ENCODE results near the gene RNF34.

Gene RNF34

DNA sequence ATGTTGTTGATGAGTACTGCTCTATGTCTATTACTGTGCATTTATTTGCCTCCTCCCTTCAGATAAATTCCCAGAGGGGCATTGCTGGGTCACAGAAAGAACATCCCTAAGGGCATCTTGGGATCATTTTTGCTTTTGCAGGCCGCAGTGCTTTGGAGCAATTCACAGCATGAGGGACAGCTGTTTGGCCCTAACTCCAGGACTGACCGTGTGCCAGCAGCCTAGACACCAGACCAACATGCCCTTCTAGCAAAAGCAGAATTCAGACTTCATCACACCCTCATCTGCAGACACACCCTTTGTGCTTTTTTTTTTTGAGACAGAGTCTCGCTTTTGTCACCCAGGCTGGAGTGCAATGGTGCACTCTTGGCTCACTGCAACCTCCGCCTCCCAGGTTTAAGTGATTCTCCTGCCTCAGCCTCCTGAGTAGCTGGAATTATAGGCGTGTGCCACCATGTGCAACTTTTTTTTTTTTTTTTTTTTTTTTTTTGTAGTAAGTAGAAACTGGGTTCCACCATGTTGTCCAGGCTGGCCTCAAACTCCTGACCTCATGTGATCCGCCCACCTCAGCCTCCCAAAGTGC, 31.0 kb downstream of the RNF34 start:
- TF ChIP-seq, protein P1, sequence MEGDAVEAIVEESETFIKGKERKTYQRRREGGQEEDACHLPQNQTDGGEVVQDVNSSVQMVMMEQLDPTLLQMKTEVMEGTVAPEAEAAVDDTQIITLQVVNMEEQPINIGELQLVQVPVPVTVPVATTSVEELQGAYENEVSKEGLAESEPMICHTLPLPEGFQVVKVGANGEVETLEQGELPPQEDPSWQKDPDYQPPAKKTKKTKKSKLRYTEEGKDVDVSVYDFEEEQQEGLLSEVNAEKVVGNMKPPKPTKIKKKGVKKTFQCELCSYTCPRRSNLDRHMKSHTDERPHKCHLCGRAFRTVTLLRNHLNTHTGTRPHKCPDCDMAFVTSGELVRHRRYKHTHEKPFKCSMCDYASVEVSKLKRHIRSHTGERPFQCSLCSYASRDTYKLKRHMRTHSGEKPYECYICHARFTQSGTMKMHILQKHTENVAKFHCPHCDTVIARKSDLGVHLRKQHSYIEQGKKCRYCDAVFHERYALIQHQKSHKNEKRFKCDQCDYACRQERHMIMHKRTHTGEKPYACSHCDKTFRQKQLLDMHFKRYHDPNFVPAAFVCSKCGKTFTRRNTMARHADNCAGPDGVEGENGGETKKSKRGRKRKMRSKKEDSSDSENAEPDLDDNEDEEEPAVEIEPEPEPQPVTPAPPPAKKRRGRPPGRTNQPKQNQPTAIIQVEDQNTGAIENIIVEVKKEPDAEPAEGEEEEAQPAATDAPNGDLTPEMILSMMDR (IDR thresholded peaks at IDR 0.05; ENCODE audit: control insufficient read depth, insufficient read depth, low read depth, low read length, missing control alignments), result no peak
- DNase-seq (ENCODE audit: low read depth), result no peak
- no peak overlapping the region for H3K4me3 ChIP-seq (ENCODE audit: control insufficient read depth, low read depth, low read length)

DNA sequence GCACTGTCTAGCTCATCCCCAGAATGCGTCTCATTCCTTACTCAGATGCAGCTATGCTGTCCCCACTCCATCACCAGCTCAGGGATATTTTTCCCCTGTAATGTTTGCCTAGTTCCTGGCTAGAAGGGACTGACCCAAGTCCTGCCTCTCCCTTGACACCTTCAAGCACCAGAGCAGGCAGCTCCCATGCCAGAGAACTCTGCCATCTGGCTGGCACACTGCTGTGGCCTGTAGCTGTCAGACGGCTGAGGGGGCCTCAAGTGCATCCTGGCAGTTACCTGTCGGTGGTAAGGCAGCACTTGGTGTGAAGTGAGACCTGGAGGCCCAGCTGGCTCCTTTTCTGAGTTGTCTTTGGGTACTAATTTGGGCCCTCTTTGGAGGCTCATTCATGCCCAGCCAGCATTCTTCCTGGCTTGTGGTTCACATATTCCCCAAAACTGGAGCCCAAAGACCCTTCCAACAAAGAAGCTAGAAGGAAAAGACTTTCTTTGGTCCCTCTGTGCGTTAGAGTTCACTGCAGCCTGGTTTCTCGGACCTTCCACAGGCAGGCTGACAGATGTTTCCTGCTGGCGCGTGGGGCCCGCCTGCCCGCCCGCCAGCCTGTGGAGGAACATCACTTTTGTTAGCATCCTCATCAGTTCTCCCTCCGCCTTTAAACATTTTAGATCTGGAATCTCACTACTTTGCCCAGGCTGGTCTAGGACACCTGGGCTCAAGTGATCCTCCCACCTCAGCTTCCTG, 33.0 kb downstream of the RNF34 start:
- TF ChIP-seq, protein P1 (IDR thresholded peaks at IDR 0.05; ENCODE audit: control insufficient read depth, insufficient read depth, low read depth, low read length, missing control alignments), result no peak
- no peak overlapping the region for H3K4me3 ChIP-seq (ENCODE audit: control insufficient read depth, low read depth, low read length)
- DNase-seq (ENCODE audit: low read depth), result no peak

DNA sequence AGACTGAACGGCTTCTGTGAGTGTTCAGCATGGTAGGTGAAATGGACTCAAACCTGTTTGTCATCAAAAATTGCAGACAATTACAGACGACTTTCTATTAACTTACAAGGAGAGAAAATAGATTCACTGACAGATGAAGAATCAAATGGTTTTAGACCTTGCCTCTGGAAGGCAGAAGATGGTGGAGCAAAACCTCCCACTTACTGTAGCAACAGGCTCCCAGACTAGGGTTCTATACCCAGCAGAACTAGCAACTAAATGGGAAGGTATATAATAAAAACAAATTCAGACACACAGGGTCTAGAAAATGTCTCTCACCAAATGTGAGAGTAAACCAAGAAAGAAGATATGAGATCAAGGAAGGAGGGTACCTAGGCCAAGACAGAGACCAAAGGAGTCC, 36.8 kb downstream of the RNF34 start:
- no peak overlapping the region for H3K4me3 ChIP-seq (ENCODE audit: control insufficient read depth, low read depth, low read length)
- DNase-seq (ENCODE audit: low read depth), result no peak
- TF ChIP-seq, protein P1 (IDR thresholded peaks at IDR 0.05; ENCODE audit: control insufficient read depth, insufficient read depth, low read depth, low read length, missing control alignments), result no peak

DNA sequence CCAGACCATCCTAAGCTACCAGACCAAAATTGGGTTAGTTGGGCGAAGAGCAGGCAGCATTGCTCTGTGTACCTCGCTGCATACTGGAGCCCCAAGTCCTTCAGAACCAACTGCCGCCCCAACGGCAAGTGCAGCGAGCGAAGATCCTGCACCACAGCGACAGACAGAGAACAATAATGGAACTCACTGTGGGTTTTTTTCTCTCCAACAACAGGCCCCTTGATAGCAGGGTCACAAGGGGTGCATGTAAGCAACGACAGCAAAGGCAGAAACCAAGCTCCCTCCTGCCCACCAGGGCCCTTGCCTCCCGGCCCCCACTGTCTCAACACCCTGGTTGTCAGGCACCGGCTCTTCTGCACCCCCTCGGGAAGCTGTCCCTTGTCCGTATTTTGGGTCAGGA, 39.0 kb downstream of the RNF34 start:
- TF ChIP-seq, protein P1 (IDR thresholded peaks at IDR 0.05; ENCODE audit: control insufficient read depth, insufficient read depth, low read depth, low read length, missing control alignments), result no peak
- no peak overlapping the region for H3K4me3 ChIP-seq (ENCODE audit: control insufficient read depth, low read depth, low read length)
- no peak for DNase-seq (ENCODE audit: low read depth)

DNA sequence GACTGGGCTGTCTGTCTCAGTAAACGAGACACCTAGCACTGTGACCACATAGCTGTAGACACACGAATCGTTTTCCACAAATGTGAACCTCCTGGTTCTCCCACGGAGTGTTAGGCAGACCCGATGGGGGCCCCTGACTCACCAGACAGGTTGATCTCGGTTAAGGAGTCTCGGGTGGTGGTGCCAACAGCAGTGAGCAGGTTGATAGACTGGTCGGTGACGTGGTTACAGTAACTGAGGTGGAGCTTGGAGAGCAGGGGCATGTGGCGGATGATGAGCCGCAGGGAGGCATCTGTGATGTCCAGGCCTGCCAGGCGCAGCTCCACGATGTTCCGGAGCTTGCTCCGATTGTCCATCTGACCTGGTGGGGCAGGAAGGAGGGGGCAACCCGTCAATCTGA, 39.8 kb downstream of the RNF34 start:
- no peak overlapping the region for H3K4me3 ChIP-seq (ENCODE audit: control insufficient read depth, low read depth, low read length)
- TF ChIP-seq, protein P1 (IDR thresholded peaks at IDR 0.05; ENCODE audit: control insufficient read depth, insufficient read depth, low read depth, low read length, missing control alignments), result no peak
- no peak for DNase-seq (ENCODE audit: low read depth)

DNA sequence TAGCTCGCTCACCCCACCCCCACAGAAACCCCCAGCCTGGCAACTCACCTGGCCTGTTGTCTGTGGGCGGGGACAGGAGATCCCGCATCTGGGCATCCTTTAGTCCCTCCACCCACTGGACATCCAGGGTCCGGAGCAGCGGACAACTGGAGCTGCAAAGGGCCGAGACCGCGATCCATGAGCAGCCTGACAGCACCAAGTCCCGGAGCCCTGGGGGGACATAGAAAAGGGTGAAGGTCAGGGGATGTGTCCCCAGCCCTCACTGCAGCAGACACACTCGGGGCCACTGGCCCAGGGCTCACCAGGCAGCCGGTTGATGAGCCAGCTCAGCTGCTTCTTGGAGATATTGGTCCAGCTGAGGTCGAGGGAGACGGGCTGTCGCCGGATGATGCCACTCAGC, 40.9 kb downstream of the RNF34 start:
- TF ChIP-seq, protein P1 (IDR thresholded peaks at IDR 0.05; ENCODE audit: control insufficient read depth, insufficient read depth, low read depth, low read length, missing control alignments), result no peak
- H3K4me3 ChIP-seq (ENCODE audit: control insufficient read depth, low read depth, low read length), result no peak overlapping the region
- DNase-seq (ENCODE audit: low read depth), result no peak

Data from AG09309 (cell line).